ENCODE measurements around the gene WNT16. TPM values are rescaled to one million over a fixed set of nuclear protein-coding genes. Genes with fewer than 3 reads are reported as not detected.

The WNT16 gene
- total RNA-seq, 1 experiment from 2014 or later: not detected

GRCh38 chr7:121334875-121335648, 6.3 kb downstream of the WNT16 start:
- DNase-seq (ENCODE audit: low read depth, low spot score): no peak
- in situ Hi-C loops (cut with HindIII; ENCODE audit: low pct_unique_long_range_greater_than_20kb, low sequenced_read_pairs): no loop called here

- in situ Hi-C loops (cut with HindIII; ENCODE audit: low pct_unique_long_range_greater_than_20kb, low sequenced_read_pairs): no loop called here
- no peak for DNase-seq (ENCODE audit: low read depth, low spot score)
Observed at GRCh38 chr7:121336579-121336978, 7.8 kb downstream of the WNT16 start.

- DNase-seq (ENCODE audit: low read depth, low spot score): peak; percentile 71
Observed at GRCh38 chr7:121337398-121337797, 8.6 kb downstream of the WNT16 start.

GRCh38 chr7:121339082-121339481, 10.3 kb downstream of the WNT16 start:
- in situ Hi-C loops (cut with HindIII; ENCODE audit: low pct_unique_long_range_greater_than_20kb, low sequenced_read_pairs): no loop called here
- no peak for DNase-seq (ENCODE audit: low read depth, low spot score)

More at GRCh38 chr7:121337398-121337797, 8.6 kb downstream of the WNT16 start:
- in situ Hi-C loops (cut with HindIII; ENCODE audit: low pct_unique_long_range_greater_than_20kb, low sequenced_read_pairs): no loop called here

GRCh38 chr7:121341933-121342332, 13.1 kb downstream of the WNT16 start:
- in situ Hi-C loops (cut with HindIII; ENCODE audit: low pct_unique_long_range_greater_than_20kb, low sequenced_read_pairs): no loop called here

GRCh38 chr7:121342631-121343030, 13.8 kb downstream of the WNT16 start:
- no peak for DNase-seq (ENCODE audit: low read depth, low spot score)
- in situ Hi-C loops (cut with HindIII; ENCODE audit: low pct_unique_long_range_greater_than_20kb, low sequenced_read_pairs): no loop called here

More at GRCh38 chr7:121341933-121342332, 13.1 kb downstream of the WNT16 start:
- DNase-seq (ENCODE audit: low read depth, low spot score): no peak

GRCh38 chr7:121343302-121343701, 14.5 kb downstream of the WNT16 start:
- in situ Hi-C loops (cut with HindIII; ENCODE audit: low pct_unique_long_range_greater_than_20kb, low sequenced_read_pairs): no loop called here
- no peak for DNase-seq (ENCODE audit: low read depth, low spot score)

GRCh38 chr7:121344093-121344492, 15.3 kb downstream of the WNT16 start:
- no peak for DNase-seq (ENCODE audit: low read depth, low spot score)
- in situ Hi-C loops (cut with HindIII; ENCODE audit: low pct_unique_long_range_greater_than_20kb, low sequenced_read_pairs): no loop called here

- in situ Hi-C loops (cut with HindIII; ENCODE audit: low pct_unique_long_range_greater_than_20kb, low sequenced_read_pairs): no loop called here
- DNase-seq (ENCODE audit: low read depth, low spot score): no peak
Observed at GRCh38 chr7:121344497-121344896, 15.7 kb downstream of the WNT16 start.

- DNase-seq (ENCODE audit: low read depth, low spot score): no peak
- in situ Hi-C loops (cut with HindIII; ENCODE audit: low pct_unique_long_range_greater_than_20kb, low sequenced_read_pairs): no loop called here
Observed at GRCh38 chr7:121351682-121352081, 22.9 kb downstream of the WNT16 start.

GRCh38 chr7:121352323-121352722, 23.5 kb downstream of the WNT16 start:
- no peak for DNase-seq (ENCODE audit: low read depth, low spot score)
- in situ Hi-C loops (cut with HindIII; ENCODE audit: low pct_unique_long_range_greater_than_20kb, low sequenced_read_pairs): no loop called here

GRCh38 chr7:121355574-121355973, 26.8 kb downstream of the WNT16 start:
- in situ Hi-C loops (cut with HindIII; ENCODE audit: low pct_unique_long_range_greater_than_20kb, low sequenced_read_pairs): no loop called here

GRCh38 chr7:121360564-121360963, 31.8 kb downstream of the WNT16 start:
- DNase-seq (ENCODE audit: low read depth, low spot score): no peak
- in situ Hi-C loops (cut with HindIII; ENCODE audit: low pct_unique_long_range_greater_than_20kb, low sequenced_read_pairs): no loop called here

More at GRCh38 chr7:121355574-121355973, 26.8 kb downstream of the WNT16 start:
- no peak for DNase-seq (ENCODE audit: low read depth, low spot score)

- DNase-seq (ENCODE audit: low read depth, low spot score): peak; percentile 61
- in situ Hi-C loops (cut with HindIII; ENCODE audit: low pct_unique_long_range_greater_than_20kb, low sequenced_read_pairs): no loop called here
Observed at GRCh38 chr7:121366852-121367431, 38.1 kb downstream of the WNT16 start.

GRCh38 chr7:121369462-121369861, 40.7 kb downstream of the WNT16 start:
- in situ Hi-C loops (cut with HindIII; ENCODE audit: low pct_unique_long_range_greater_than_20kb, low sequenced_read_pairs): no loop called here
- DNase-seq (ENCODE audit: low read depth, low spot score): no peak

GRCh38 chr7:121371367-121371766, 42.6 kb downstream of the WNT16 start:
- in situ Hi-C loops (cut with HindIII; ENCODE audit: low pct_unique_long_range_greater_than_20kb, low sequenced_read_pairs): no loop called here
- DNase-seq (ENCODE audit: low read depth, low spot score): no peak

- in situ Hi-C loops (cut with HindIII; ENCODE audit: low pct_unique_long_range_greater_than_20kb, low sequenced_read_pairs): no loop called here
- no peak for DNase-seq (ENCODE audit: low read depth, low spot score)
Observed at GRCh38 chr7:121371883-121372282, 43.1 kb downstream of the WNT16 start.

- in situ Hi-C loops (cut with HindIII; ENCODE audit: low pct_unique_long_range_greater_than_20kb, low sequenced_read_pairs): no loop called here
- no peak for DNase-seq (ENCODE audit: low read depth, low spot score)
Observed at GRCh38 chr7:121372376-121373010, 43.7 kb downstream of the WNT16 start.

GRCh38 chr7:121373177-121373576, 44.4 kb downstream of the WNT16 start:
- in situ Hi-C loops (cut with HindIII; ENCODE audit: low pct_unique_long_range_greater_than_20kb, low sequenced_read_pairs): no loop called here
- DNase-seq (ENCODE audit: low read depth, low spot score): no peak
